NCI-H2227 treated with DMSO at 0.1 percent for 48 hours (cell line): ENCODE results near the gene OR4C6.

Source experiments
- DNase-seq: peaks from one replicate; lab custom pipeline; 2025; lab: John Stamatoyannopoulos, UW

Gene OR4C6

DNA sequence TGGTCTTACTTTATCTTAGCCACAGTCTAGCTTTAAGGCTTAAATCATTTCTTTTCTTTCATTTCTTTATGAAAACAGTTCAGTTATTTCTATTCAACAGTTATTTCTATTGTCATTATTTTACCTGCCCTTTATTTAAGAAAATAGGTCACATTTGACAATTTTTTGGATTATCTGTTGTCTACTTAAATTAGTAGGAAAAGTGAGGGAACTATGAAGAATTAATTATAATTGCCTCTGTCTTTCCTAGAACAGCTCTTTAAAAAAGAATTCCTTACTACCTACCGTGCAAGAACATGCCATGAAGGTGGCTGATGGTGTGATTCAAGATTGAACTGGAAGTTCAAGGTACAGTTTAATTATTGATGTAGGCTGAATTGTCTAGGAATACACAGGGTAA, at the start of gene OR4C6:
OR4C6 (plus strand) TSS at position 301 of the 400 bp plus-strand sequence. CDS start 2,966 bp downstream, outside the sequence.
- no peak for DNase-seq

DNA sequence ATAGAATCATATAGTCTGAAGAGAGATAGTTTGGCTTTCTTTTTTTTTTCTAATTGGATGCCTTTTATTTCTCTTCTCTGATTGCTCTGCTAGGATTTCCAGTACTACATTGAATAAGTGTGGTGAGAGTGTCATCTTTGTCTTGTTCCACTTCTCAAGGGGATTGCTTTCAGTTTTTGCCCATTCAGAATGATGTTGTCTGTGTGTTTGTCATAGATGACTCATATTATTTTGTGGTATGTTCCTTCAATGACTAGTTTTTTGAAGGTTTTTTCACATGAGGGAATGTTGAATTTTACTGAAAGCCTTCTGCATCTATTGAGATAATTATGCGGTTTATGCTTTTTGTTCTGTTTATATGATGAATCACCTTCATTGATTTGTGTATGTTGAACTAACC, 37.5 kb upstream of the OR4C6 start:
- DNase-seq = no peak

DNA sequence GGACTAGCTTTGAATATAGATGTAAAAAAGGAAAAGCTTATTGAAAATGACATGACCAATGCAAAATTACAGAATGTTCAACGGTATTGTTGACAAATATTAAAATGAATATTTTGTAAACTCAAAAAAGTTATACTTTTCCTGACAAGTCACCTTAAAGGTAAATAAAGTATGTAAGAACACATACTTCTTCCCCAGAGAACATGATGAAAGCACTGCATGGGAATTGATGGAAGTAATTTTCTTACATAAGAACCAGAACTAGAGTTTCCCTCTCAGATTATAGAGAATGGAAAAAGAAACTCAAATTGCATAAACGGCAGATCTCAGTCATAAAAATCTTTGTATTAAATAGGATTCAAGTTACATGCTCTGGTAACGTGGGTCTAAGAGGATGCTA, 27.2 kb upstream of the OR4C6 start, which contains the start of gene OR4P4:
OR4P4 (plus strand) TSS at position 301 of the 400 bp plus-strand sequence.
- DNase-seq = no peak

DNA sequence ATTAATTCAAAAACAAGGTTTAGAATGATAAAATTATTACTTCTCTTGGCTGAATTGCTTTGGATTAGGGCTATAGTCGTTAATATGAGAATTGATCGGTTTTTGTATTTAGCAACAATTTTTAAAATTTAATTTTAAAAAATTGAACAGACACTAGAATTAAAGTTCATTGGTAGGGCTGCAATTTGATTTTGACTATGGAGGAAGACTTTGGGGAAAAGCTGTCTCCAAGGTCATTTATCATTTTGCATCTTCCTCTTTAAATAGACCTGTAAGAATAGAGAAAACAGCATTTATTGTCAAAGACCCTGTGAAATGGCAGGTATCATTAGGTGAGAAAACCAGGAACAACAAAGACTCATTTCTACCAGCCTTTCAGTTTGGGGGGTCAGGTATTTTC, 14.0 kb upstream of the OR4C6 start, which contains the start of gene OR4S2:
OR4S2 (plus strand) TSS at position 301 of the 400 bp plus-strand sequence. CDS start 2,577 bp downstream, outside the sequence.
- no peak for DNase-seq

DNA sequence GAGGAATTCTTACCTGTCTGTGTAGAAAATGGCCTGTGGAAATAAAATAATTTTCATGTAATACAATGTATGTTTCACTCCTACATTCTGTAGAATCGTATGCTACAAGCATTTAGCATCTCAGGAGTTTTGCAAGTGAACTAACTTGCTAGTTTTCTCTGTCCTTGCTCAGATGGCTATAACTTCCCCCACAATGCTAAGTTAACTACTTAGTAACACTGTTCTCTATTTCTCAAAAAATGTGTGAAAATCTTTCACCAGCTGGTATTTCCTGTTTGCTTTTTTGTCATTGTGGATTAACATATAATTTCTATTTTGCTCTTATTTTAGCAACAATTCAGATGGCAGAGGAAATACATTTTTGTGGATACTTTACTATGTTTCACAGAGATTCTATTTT, 9.4 kb upstream of the OR4C6 start:
- no peak for DNase-seq

DNA sequence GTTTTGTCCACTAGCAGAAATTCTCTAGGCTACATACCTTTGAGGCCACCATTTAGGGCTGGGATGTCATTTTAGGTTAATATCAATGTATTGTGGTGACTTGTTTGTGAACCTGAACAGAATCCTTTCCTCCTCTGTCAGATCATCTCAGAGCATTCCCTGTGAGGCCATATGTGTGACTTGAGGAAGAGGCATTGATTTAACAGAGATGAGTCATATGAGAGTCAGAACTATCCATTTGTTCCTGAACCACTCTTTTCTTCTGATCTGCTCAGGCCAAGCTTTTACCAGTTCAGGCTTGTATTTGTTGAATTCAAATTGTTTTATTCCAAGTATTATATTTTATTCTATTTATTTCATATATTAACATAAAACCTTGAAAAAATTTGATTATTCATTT, 6.9 kb upstream of the OR4C6 start:
- DNase-seq = no peak

DNA sequence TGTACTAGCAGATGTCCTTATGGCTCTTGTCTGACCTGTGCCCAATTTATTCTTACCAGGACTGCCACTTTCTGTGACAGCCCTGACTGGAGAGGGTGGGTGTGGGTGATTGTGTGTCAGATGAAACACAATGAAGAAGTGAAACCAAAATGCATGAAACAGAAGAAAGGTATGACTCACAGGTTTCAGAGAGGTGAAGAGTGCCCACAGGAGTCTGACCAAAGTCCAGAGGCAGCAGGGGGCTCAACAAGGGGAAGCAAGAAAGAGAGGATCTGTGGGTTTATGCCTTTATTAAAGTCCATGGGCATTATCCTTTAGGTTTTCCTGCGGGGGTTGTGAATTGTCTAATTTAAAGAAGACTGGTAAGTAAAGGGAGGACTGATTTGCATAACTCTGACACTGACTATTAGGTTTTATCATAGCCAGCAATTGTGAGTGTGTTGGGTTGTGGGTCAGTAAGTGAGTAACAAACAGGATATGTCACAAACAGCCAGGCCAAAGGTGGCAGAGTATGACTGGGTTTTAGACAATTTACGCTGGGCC, 3.9 kb upstream of the OR4C6 start:
- no peak for DNase-seq

DNA sequence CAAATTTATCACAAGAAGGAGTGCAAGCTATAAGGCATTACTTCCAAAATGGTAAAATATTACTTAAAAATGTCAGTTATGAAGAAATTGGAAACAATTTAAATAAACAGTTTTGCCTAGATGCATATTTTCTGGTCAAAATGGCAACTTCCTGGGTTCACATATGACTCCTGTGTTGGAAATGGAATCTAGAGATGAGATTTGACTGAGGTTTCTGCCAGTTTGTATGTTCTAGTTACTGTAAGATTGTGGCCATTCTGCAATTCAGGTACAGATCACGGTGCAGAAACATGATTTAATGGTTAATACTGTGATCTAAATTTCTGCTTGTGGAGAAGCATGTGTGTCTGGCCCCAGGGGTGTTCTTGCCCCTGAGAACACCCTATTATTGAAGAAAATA, 3.4 kb upstream of the OR4C6 start:
- DNase-seq = no peak

DNA sequence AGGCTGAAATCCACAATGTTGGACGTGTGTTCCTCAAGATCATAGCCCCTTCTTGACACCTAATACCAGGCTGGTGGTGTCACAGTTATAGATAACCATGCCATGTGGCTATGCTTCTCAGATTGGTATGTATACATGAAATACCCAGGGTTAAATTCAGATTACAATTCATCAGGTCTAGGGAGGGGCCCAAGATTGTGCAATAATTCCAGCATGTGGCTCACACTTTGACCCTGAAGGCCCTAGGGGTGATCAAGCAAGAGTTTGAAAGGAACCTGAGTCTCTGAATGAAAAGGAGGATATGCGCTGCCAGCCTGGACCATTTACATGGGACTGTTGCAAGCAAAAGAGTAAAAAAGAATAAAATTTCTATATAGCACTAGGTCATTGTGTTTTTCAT, 7.4 kb downstream of the OR4C6 start:
- no peak for DNase-seq

DNA sequence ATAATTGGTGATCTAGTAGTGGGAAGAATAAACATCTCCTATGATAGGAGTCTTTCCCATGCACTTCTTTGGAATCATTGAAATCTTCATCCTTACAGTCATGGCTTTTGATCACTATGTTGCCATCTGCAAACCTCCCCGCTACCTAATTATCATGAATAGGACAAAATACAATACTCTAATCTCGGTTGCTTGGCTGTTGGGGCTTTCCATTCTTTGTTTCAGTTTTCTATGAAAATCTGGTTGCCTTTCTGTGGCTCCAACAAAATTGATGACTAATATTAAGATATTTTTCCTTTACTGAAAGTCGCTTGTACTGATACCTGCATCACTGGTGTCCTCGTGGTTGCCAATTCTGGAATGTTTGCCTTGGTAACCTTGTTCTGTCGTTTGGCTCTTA, 11.9 kb downstream of the OR4C6 start:
- DNase-seq = no peak

DNA sequence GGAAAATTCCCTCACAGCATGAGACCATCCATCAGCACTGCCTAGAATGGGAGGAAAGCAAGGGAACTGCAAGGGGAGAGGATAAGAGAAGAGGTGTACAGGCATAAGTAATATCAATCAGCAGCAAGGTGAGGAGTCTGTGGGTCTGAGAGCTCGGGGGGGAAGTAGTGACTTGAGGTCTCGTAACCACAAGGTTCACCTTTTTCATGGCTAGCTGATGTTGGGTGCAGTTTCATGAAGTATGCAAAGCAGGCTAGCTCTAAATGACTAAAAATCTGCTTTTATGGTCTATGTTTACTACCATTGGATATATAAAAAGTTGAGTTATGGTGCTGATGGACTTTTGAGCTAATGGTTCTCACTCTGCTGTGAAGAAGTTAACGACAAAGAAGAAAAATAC, 35.8 kb downstream of the OR4C6 start:
- DNase-seq = no peak

DNA sequence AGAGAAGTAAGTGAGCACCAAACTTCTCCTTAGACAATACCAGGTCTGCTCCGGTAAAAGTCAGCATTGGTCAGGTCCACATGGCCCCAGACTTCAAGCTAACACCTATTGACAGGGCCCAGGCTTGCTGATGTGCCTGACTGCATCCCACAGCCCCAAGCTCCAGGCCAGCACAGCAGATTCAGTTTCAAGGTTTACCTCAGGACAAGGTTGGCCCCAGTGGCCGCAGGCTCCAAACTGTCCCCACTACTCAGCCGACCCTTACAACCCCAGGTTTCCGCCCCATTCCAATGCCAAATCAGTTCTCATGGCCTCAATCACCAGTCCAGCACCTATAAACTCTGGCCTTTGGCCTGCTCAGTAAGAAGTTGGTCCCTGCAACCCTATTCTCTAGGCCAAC, 39.4 kb downstream of the OR4C6 start:
- no peak for DNase-seq

DNA sequence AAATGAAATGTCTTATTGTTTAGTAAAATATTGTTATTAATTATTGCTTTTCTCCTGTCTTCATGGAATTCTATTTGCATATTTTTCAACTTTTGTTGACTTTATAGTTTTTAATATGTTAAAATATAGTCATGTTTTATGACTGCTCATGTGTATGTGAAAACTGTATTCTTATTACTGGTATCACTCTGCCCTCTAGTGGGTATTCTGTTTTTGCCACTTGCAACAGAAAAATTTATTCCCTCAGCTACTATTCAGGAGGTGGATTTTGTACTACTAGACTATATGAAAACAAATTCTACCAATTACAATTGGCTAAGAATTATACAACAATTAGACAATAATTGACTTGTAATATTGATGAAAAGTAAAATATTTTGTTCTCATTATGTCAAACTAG, 45.0 kb downstream of the OR4C6 start:
- no peak for DNase-seq

DNA sequence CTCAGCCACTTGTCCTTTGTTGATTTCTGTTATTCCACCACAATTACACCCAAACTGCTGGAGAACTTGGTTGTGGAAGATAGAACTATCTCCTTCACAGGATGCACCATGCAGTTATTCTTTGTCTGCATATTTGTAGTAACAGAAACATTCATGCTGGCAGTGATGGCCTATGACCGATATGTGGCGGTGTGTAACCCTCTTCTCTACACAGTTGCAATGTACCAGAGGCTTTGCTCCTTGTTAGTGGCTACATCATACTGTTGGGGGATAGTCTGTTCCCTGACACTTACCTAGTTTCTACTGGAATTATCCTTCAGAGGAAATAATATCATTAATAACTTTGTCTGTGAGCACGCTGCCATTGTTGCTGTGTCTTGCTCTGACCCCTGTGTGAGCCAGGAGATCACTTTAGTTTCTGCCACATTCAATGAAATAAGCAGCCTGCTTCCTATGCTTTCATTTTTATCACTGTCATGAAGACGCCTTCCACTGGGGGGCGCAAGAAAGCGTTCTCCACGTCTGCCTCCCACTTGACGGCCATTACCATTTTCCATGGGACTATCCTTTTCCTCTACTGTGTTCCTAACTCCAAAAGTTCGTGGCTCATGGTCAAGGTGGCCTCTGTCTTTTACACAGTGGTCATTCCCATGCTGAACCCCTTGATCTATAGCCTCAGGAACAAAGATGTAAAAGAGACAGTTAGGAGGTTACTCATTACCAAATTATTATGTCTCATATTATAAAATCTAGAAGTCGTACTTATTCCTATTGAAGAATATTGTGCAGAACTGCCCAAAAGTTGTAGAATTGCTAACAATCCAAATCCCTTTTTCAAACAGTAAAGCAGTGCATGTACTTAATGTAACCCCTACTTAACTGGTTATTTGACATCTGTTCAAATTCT, 53.2 kb downstream of the OR4C6 start:
- DNase-seq = no peak
